Sigmoid colon (tissue), 4 donors: ENCODE data around the gene TENT5C.

ENCODE experiments used
- CTCF ChIP-seq, 4 experiments: fragments of 450-650 bp in 3 of 4; fragments of 200-600 bp in 1 of 4; IDR thresholded peaks; one replicate each; pipeline ENCODE4 v1.5.1; 2016 to 2019; ENCODE audit warnings: antibody characterized with exemption in 4 of 4, mild to moderate bottlenecking in 3 of 4, moderate library complexity in 2 of 4
- EP300 ChIP-seq, 4 donors: sonication (generic); formaldehyde crosslinking; IDR thresholded peaks; one replicate each; pipeline ENCODE4 v1.6.1; 2017; ENCODE audit warnings: antibody characterized with exemption in 4 of 4
- POLR2A ChIP-seq, 2 donors: fragments of 450-650 bp; IDR thresholded peaks; one replicate each; pipeline ENCODE4 v1.6.1; 2016; ENCODE audit warnings: antibody characterized with exemption in 2 of 2, mild to moderate bottlenecking in 2 of 2, moderate library complexity in 2 of 2
- POLR2AphosphoS5 ChIP-seq, 4 donors: sonication (generic); formaldehyde crosslinking; IDR thresholded peaks; one replicate each; pipeline ENCODE4 v1.6.1; 2017; ENCODE audit warnings: antibody characterized with exemption in 4 of 4

GRCh38 chr1:117590273-117590925, 15.4 kb upstream of the TENT5C start:
- TF ChIP-seq CTCF (IDR thresholded peaks at IDR 0.05): no peak
- no peak for TF ChIP-seq EP300 (IDR thresholded peaks at IDR 0.05)
- TF ChIP-seq POLR2A (IDR thresholded peaks at IDR 0.05): no peak
- no peak for TF ChIP-seq POLR2AphosphoS5 (IDR thresholded peaks at IDR 0.05)
